ENCODE data around the gene TRIO. TPM values are rescaled to one million over a fixed set of nuclear protein-coding genes. Genes with fewer than 3 reads are reported as not detected.

Gene TRIO
- polyA plus RNA-seq, 1 donor (not counting 4 experiments of a cell fraction or from before 2014, with no cell fraction given) = 57.2 TPM

- TF ChIP-seq EZH2 (IDR thresholded peaks at IDR 0.05; ENCODE audit: low read length) = no peak
- TF ChIP-seq CTCF (optimal IDR thresholded peaks at IDR 0.05 in 1 of 3, IDR thresholded peaks at IDR 0.05 in 1 of 3, conservative IDR thresholded peaks at IDR 0.05 in 1 of 3; ENCODE audit: extremely low read depth in 1 of 3, insufficient read depth in 2 of 3, low read length in 3 of 3) = no peak
Measured at GRCh38 chr5:14507156-14507941, 364.2 kb downstream of the TRIO start.

GRCh38 chr5:14508046-14508445 is 364.9 kb downstream of the TRIO start:
- dilution Hi-C loops (cut with MboI; ENCODE audit: extremely low pct_ligation_motif_present, low sequenced_read_pairs) = no loop called here
- no peak for FAIRE-seq

More at GRCh38 chr5:14507156-14507941, 364.2 kb downstream of the TRIO start:
- no peak for FAIRE-seq
- no peak overlapping the region for H3K4me2 ChIP-seq (ENCODE audit: control insufficient read depth, extremely low read depth, insufficient read depth, low read depth, low read length)
- no peaks in the 10 kb centered on the region for H3K9me1 ChIP-seq (ENCODE audit: control insufficient read depth, extremely low read depth, insufficient read depth, low read length)
- peaks cover 35 to 40% of the 10 kb centered on the region in 2 experiments for H3K36me3 ChIP-seq (ENCODE audit: control insufficient read depth in 2 of 2, extremely low read depth in 1 of 2, insufficient read depth in 2 of 2, low read length in 2 of 2)
- DNase-seq (ENCODE audit: low read depth, low spot score) = no peak
- no peak overlapping the region for H3K9ac ChIP-seq (ENCODE audit: control insufficient read depth, extremely low read depth, insufficient read depth, low read length)
- no peaks in the 10 kb centered on the region for H3K9me3 ChIP-seq (ENCODE audit: control insufficient read depth, low read depth, low read length)
- no peaks in the 10 kb centered on the region for H3K4me1 ChIP-seq (ENCODE audit: control insufficient read depth, extremely low read depth, insufficient read depth, low read length)
- no peaks in the 10 kb centered on the region for H3K79me2 ChIP-seq (ENCODE audit: control insufficient read depth, insufficient read depth, low read length)
- H3K4me3 ChIP-seq (ENCODE audit: control insufficient read depth in 2 of 3, extremely low read depth in 1 of 3, insufficient read depth in 2 of 3, low read depth in 1 of 3, low read length in 3 of 3) = no peak overlapping the region
- no peak overlapping the region for H3K27ac ChIP-seq (ENCODE audit: control insufficient read depth, insufficient read depth, low read length)
- dilution Hi-C loops (cut with MboI; ENCODE audit: extremely low pct_ligation_motif_present, low sequenced_read_pairs) = no loop called here
- no peaks in the 10 kb centered on the region for H4K20me1 ChIP-seq (ENCODE audit: control insufficient read depth, extremely low read depth, insufficient read depth, low read length)
- H3K27me3 ChIP-seq (ENCODE audit: control insufficient read depth, extremely low read depth, insufficient read depth, low read length) = no peaks in the 10 kb centered on the region
- no peak overlapping the region for H2AFZ ChIP-seq (ENCODE audit: control insufficient read depth, low read length)

More at GRCh38 chr5:14508046-14508445, 364.9 kb downstream of the TRIO start:
- Histone ChIP-seq H3K79me2 (ENCODE audit: control insufficient read depth, insufficient read depth, low read length) (no peaks in the 10 kb centered on the region), H3K9me3 (ENCODE audit: control insufficient read depth, low read depth, low read length) (no peaks in the 10 kb centered on the region), H3K4me3 (ENCODE audit: control insufficient read depth in 2 of 3, extremely low read depth in 1 of 3, insufficient read depth in 2 of 3, low read depth in 1 of 3, low read length in 3 of 3) (no peak overlapping the region), H3K27ac (ENCODE audit: control insufficient read depth, insufficient read depth, low read length) (no peak overlapping the region), H4K20me1 (ENCODE audit: control insufficient read depth, extremely low read depth, insufficient read depth, low read length) (no peaks in the 10 kb centered on the region), H3K4me2 (ENCODE audit: control insufficient read depth, extremely low read depth, insufficient read depth, low read depth, low read length) (no peak overlapping the region), H3K4me1 (ENCODE audit: control insufficient read depth, extremely low read depth, insufficient read depth, low read length) (no peaks in the 10 kb centered on the region), H2AFZ (ENCODE audit: control insufficient read depth, low read length) (no peak overlapping the region), H3K9me1 (ENCODE audit: control insufficient read depth, extremely low read depth, insufficient read depth, low read length) (no peaks in the 10 kb centered on the region), H3K27me3 (ENCODE audit: control insufficient read depth, extremely low read depth, insufficient read depth, low read length) (no peaks in the 10 kb centered on the region), H3K9ac (ENCODE audit: control insufficient read depth, extremely low read depth, insufficient read depth, low read length) (no peak overlapping the region), H3K36me3 (ENCODE audit: control insufficient read depth in 2 of 2, extremely low read depth in 1 of 2, insufficient read depth in 2 of 2, low read length in 2 of 2) (peaks cover 29 to 33% of the 10 kb centered on the region in 2 experiments)
- DNase-seq (ENCODE audit: low read depth, low spot score) = no peak
- no peak for TF ChIP-seq EZH2 (IDR thresholded peaks at IDR 0.05; ENCODE audit: low read length)
- TF ChIP-seq CTCF (optimal IDR thresholded peaks at IDR 0.05 in 1 of 3, IDR thresholded peaks at IDR 0.05 in 1 of 3, conservative IDR thresholded peaks at IDR 0.05 in 1 of 3; ENCODE audit: extremely low read depth in 1 of 3, insufficient read depth in 2 of 3, low read length in 3 of 3) = no peak

Data from keratinocyte (primary cell).